ENCODE measurements around the gene OARD1.
"Not testable (repeated sequence)": the region's sequence is repeated elsewhere in the genome, so short reads cannot be mapped to it uniquely, and the experiment has no call there.

Gene OARD1

GRCh38 chr6:41071923-41072835, at the start of gene OARD1:
Gene OARD1 (minus strand): TSS chr6:41072356. CDS start chr6:41071634, 722 bp downstream.
- in situ Hi-C loops (cut with MboI; ENCODE audit: low sequenced_read_pairs), result no loop called here

- in situ Hi-C loops (cut with MboI; ENCODE audit: low sequenced_read_pairs), result no loop called here
Measured at GRCh38 chr6:41120058-41120457, 47.9 kb upstream of the OARD1 start.

- in situ Hi-C loops (cut with MboI; ENCODE audit: low sequenced_read_pairs), result no loop called here
Measured at GRCh38 chr6:41119508-41119907, 47.4 kb upstream of the OARD1 start.

GRCh38 chr6:41115027-41115426, 42.9 kb upstream of the OARD1 start:
- in situ Hi-C loops (cut with MboI; ENCODE audit: low sequenced_read_pairs), result not testable (repeated sequence)

- in situ Hi-C loops (cut with MboI; ENCODE audit: low sequenced_read_pairs), result no loop called here
Measured at GRCh38 chr6:41111017-41111416, 38.9 kb upstream of the OARD1 start.

- in situ Hi-C loops (cut with MboI; ENCODE audit: low sequenced_read_pairs), result no loop called here
Measured at GRCh38 chr6:41103847-41104246, 31.7 kb upstream of the OARD1 start.

- in situ Hi-C loops (cut with MboI; ENCODE audit: low sequenced_read_pairs), result no loop called here
Measured at GRCh38 chr6:41100871-41101287, 28.7 kb upstream of the OARD1 start.

- in situ Hi-C loops (cut with MboI; ENCODE audit: low sequenced_read_pairs), result no loop called here
Measured at GRCh38 chr6:41098366-41098765, 26.2 kb upstream of the OARD1 start.

GRCh38 chr6:41097467-41098090, 25.4 kb upstream of the OARD1 start:
- in situ Hi-C loops (cut with MboI; ENCODE audit: low sequenced_read_pairs), result no loop called here

- in situ Hi-C loops (cut with MboI; ENCODE audit: low sequenced_read_pairs), result no loop called here
Measured at GRCh38 chr6:41093729-41094128, 21.6 kb upstream of the OARD1 start.

GRCh38 chr6:41092421-41093140, 20.4 kb upstream of the OARD1 start:
- in situ Hi-C loops (cut with MboI; ENCODE audit: low sequenced_read_pairs), result no loop called here

- in situ Hi-C loops (cut with MboI; ENCODE audit: low sequenced_read_pairs), result no loop called here
Measured at GRCh38 chr6:41090841-41091761, 18.9 kb upstream of the OARD1 start.

GRCh38 chr6:41088451-41088850, 16.3 kb upstream of the OARD1 start:
- in situ Hi-C loops (cut with MboI; ENCODE audit: low sequenced_read_pairs), result loop anchor here (10.0 kb wide), 1 partner anchor 226 kb away; no protein-coding TSS in a partner anchor

GRCh38 chr6:41085182-41085581, 13.0 kb upstream of the OARD1 start:
- in situ Hi-C loops (cut with MboI; ENCODE audit: low sequenced_read_pairs), result loop anchor here (10.0 kb wide), 1 partner anchor 230 kb away; no protein-coding TSS in a partner anchor

- in situ Hi-C loops (cut with MboI; ENCODE audit: low sequenced_read_pairs), result loop anchor here (10.0 kb wide), 1 partner anchor 232 kb away; no protein-coding TSS in a partner anchor
Measured at GRCh38 chr6:41083072-41083471, 10.9 kb upstream of the OARD1 start.

- in situ Hi-C loops (cut with MboI; ENCODE audit: low sequenced_read_pairs), result loop anchor here (10.0 kb wide), 1 partner anchor 234 kb away; no protein-coding TSS in a partner anchor
Measured at GRCh38 chr6:41080621-41081020, 8.5 kb upstream of the OARD1 start.

GRCh38 chr6:41079080-41079479, 6.9 kb upstream of the OARD1 start:
- in situ Hi-C loops (cut with MboI; ENCODE audit: low sequenced_read_pairs), result no loop called here

- in situ Hi-C loops (cut with MboI; ENCODE audit: low sequenced_read_pairs), result no loop called here
Measured at GRCh38 chr6:41078101-41078500, 5.9 kb upstream of the OARD1 start.

- in situ Hi-C loops (cut with MboI; ENCODE audit: low sequenced_read_pairs), result no loop called here
Measured at GRCh38 chr6:41077536-41077935, 5.4 kb upstream of the OARD1 start.
